ENCODE data around the gene ELFN2.
A peak's percentile ranks its signal among the peaks of the same experiment; 100 is the strongest.

The ELFN2 gene

DNA sequence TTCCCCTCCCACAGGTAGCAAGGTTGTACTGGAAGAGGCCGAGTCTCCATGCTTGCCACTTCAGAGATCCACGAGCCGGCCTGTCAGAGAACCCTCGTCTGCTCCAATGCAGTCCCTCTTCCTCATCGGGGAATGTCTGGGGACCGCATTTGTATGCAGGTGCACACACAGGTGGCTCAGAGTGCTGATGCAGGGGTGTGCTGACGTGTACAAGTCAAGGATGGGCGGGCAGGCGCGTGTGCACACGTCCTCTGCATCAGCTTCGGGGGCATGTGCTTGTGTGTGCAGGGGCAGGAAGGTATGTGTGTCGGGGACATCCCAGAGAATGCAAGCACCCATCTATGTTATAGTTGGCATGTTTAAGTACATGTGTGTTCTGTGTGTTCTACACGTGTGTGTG, 49.4 kb downstream of the ELFN2 start:
- no peaks in the 10 kb centered on the region for H3K36me3 ChIP-seq (ENCODE audit: control insufficient read depth, insufficient read depth, low read length, severe bottlenecking)
- peaks cover 8% of the 10 kb centered on the region for H3K4me1 ChIP-seq (ENCODE audit: control insufficient read depth, insufficient read depth, low read length)
- no peak for DNase-seq (ENCODE audit: low read depth)
- H3K4me3 ChIP-seq (ENCODE audit: low read length): no peak overlapping the region
- peaks cover 74% of the 10 kb centered on the region for H3K27me3 ChIP-seq (replicated peaks; ENCODE audit: control insufficient read depth, insufficient read depth, low read length)
- H3K9me3 ChIP-seq (ENCODE audit: control insufficient read depth, low read length): no peaks in the 10 kb centered on the region
- H3K9ac ChIP-seq (ENCODE audit: low read length): no peak overlapping the region

DNA sequence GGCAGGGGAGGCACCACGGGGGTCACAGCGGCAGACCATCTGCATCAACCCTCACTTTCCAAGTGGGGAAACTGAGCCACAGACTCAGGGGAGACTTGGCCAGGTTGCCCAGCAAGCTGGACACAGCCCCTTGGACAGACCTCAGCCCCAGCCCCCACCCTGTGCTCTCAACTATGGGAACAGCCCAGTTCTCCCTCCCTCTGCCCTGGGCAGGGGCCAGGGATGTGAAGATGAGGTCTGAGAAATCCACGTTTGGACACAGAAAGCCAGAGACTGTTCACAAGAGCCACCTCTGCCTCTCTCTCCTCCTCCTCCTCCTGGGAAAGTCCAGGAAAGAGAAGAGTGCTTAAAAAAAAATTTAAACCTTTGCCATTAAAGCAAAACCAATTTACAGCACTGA, 50.1 kb downstream of the ELFN2 start:
- no peak for DNase-seq (ENCODE audit: low read depth)
- H3K9me3 ChIP-seq (ENCODE audit: control insufficient read depth, low read length): no peaks in the 10 kb centered on the region
- H3K4me3 ChIP-seq (ENCODE audit: low read length): no peak overlapping the region
- H3K36me3 ChIP-seq (ENCODE audit: control insufficient read depth, insufficient read depth, low read length, severe bottlenecking): no peaks in the 10 kb centered on the region
- peaks cover 70% of the 10 kb centered on the region for H3K27me3 ChIP-seq (replicated peaks; ENCODE audit: control insufficient read depth, insufficient read depth, low read length)
- no peak overlapping the region for H3K9ac ChIP-seq (ENCODE audit: low read length)
- H3K4me1 ChIP-seq (ENCODE audit: control insufficient read depth, insufficient read depth, low read length): peaks cover 8% of the 10 kb centered on the region

DNA sequence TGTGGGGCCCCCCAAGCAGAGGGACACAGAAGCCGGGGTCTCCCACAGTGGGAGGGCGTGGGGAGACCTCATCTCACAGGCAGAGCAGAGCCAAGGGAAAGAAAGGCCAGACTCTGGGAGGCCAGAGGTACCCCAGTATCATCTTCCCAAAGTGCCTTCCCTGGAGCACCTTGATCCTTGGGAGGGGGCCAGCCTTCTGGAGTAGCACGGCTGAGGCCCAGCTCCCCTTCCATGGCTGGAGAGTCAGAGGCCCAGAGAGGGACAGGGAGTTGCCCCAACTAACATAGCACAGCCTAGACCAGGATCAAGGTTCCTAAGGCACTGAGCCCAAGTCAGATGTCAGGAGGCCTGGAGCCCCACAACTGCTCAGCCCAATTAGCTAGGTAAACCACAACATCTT, 50.6 kb downstream of the ELFN2 start:
- DNase-seq (ENCODE audit: low read depth): peak; percentile 8
- peaks cover 75% of the 10 kb centered on the region for H3K27me3 ChIP-seq (replicated peaks; ENCODE audit: control insufficient read depth, insufficient read depth, low read length)
- H3K9ac ChIP-seq (ENCODE audit: low read length): no peak overlapping the region
- peaks cover 8% of the 10 kb centered on the region for H3K4me1 ChIP-seq (ENCODE audit: control insufficient read depth, insufficient read depth, low read length)
- H3K9me3 ChIP-seq (ENCODE audit: control insufficient read depth, low read length): no peaks in the 10 kb centered on the region
- H3K4me3 ChIP-seq (ENCODE audit: low read length): no peak overlapping the region
- H3K36me3 ChIP-seq (ENCODE audit: control insufficient read depth, insufficient read depth, low read length, severe bottlenecking): no peaks in the 10 kb centered on the region

DNA sequence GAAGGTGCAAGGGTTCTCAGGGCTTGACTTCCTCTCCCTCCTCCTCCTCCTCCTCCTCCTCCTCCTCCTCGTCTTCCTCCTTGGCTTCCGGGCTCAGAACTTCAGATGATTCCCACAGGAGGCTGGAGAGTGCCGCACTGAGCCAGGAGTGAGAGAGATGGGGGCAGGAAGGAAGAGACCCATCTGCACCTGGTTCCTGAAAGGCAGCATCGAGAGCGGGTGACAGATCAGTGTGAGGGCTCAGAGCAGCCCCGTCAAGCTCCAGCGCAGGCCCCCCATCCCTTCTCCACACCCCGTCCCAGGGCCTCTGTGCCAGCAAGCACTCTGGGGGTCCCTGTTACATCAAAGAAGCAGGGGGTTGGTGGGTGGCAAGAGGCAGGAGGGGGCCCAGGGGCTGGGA, 51.5 kb downstream of the ELFN2 start:
- H3K9me3 ChIP-seq (ENCODE audit: control insufficient read depth, low read length): no peaks in the 10 kb centered on the region
- H3K4me1 ChIP-seq (ENCODE audit: control insufficient read depth, insufficient read depth, low read length): peaks cover 8% of the 10 kb centered on the region
- no peak for DNase-seq (ENCODE audit: low read depth)
- no peaks in the 10 kb centered on the region for H3K36me3 ChIP-seq (ENCODE audit: control insufficient read depth, insufficient read depth, low read length, severe bottlenecking)
- H3K27me3 ChIP-seq (replicated peaks; ENCODE audit: control insufficient read depth, insufficient read depth, low read length): peaks cover 71% of the 10 kb centered on the region
- no peak overlapping the region for H3K4me3 ChIP-seq (ENCODE audit: low read length)
- H3K9ac ChIP-seq (ENCODE audit: low read length): no peak overlapping the region

DNA sequence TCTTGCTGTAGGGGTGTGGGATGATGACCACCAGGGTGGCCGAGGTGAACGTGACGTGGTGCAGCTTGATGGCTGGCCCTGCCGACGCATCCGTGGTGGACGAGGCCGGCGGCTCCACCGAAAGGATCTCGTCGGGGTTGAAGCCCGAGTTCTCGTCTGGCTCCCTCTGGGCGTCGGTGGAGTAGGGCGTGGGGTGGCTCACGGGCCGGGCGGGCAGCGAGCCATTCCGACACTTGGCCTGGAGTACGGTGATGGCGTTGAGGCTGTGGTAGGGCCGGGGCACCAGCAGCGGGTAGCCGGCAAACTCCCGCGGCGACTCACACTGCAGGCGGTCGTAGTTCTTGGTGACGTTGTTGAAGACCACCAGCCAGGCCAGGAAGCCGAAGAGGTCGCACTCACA, 52.7 kb downstream of the ELFN2 start:
- Histone ChIP-seq H3K9ac (ENCODE audit: low read length) (no peak overlapping the region), H3K4me1 (ENCODE audit: control insufficient read depth, insufficient read depth, low read length) (peaks cover 8% of the 10 kb centered on the region), H3K27me3 (replicated peaks; ENCODE audit: control insufficient read depth, insufficient read depth, low read length) (peaks cover 62% of the 10 kb centered on the region), H3K4me3 (ENCODE audit: low read length) (no peak overlapping the region), H3K9me3 (ENCODE audit: control insufficient read depth, low read length) (no peaks in the 10 kb centered on the region), H3K36me3 (ENCODE audit: control insufficient read depth, insufficient read depth, low read length, severe bottlenecking) (no peaks in the 10 kb centered on the region)
- DNase-seq (ENCODE audit: low read depth): no peak

DNA sequence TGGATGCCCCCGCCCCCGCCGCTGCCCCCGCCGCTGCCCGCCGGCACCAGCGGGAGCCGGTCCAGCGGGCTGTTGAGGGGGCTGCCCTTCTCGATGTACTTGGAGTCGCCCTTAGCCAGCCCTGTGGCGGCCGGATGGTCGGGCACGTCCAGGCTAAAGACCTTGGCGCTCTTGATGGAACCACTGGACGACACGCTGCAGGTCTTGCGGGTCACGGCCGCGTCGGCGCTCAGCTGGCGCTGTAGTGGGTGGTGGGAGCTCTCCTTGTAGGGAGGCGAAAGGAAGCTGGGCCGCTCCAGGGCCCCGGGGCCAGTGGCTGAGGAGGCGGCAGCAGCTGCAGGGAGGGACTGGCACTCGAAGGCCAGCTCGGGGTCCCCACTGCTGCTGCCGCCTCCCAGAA, 53.8 kb downstream of the ELFN2 start:
- Histone ChIP-seq H3K36me3 (ENCODE audit: control insufficient read depth, insufficient read depth, low read length, severe bottlenecking) (no peaks in the 10 kb centered on the region), H3K4me1 (ENCODE audit: control insufficient read depth, insufficient read depth, low read length) (peaks cover 8% of the 10 kb centered on the region), H3K4me3 (ENCODE audit: low read length) (no peak overlapping the region), H3K9me3 (ENCODE audit: control insufficient read depth, low read length) (no peaks in the 10 kb centered on the region), H3K9ac (ENCODE audit: low read length) (no peak overlapping the region), H3K27me3 (replicated peaks; ENCODE audit: control insufficient read depth, insufficient read depth, low read length) (peaks cover 57% of the 10 kb centered on the region)
- no peak for DNase-seq (ENCODE audit: low read depth)

DNA sequence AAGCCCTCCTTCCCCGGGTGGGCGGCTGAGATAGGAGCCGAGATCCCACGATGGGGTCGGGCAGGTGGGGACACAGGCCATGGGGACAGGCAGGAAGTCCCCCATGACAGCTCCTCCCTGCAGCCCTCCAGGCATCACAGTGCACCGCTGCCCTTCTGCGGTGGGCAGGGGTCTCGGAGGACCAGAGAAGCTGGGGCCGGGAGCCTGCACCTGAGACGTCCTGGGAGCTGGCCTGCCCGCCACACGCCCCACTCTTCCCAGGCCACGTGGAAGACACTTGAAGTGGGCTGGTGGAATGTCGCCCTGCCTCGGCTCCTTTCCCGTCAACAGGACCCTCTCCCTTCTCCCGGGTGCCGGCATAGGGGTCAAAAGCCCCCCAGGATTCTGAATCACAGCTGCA, 55.4 kb downstream of the ELFN2 start:
- no peaks in the 10 kb centered on the region for H3K9me3 ChIP-seq (ENCODE audit: control insufficient read depth, low read length)
- H3K4me3 ChIP-seq (ENCODE audit: low read length): no peak overlapping the region
- peaks cover 41% of the 10 kb centered on the region for H3K27me3 ChIP-seq (replicated peaks; ENCODE audit: control insufficient read depth, insufficient read depth, low read length)
- DNase-seq (ENCODE audit: low read depth): no peak
- H3K4me1 ChIP-seq (ENCODE audit: control insufficient read depth, insufficient read depth, low read length): peaks cover 8% of the 10 kb centered on the region
- H3K9ac ChIP-seq (ENCODE audit: low read length): no peak overlapping the region
- H3K36me3 ChIP-seq (ENCODE audit: control insufficient read depth, insufficient read depth, low read length, severe bottlenecking): no peaks in the 10 kb centered on the region

DNA sequence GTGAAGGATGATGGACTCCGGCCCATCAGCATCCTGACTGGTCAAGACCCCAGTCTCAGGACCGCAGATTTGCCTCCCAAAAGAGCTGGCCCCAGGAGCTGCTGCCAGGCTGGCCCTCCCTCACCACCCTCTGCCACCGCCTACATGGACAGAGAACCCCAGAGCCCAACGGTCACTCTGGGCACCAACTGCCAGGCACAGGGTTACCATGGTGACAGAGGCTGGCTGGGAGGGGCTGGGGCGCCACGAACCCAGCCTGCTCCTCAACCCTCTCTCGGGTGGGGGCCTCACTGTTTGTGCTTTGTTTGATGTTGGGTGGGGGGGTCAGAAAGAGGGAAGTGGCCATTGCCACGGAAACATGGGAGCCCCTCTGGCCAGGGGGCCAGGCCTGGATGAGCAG, 55.8 kb downstream of the ELFN2 start:
- no peaks in the 10 kb centered on the region for H3K36me3 ChIP-seq (ENCODE audit: control insufficient read depth, insufficient read depth, low read length, severe bottlenecking)
- no peak overlapping the region for H3K4me3 ChIP-seq (ENCODE audit: low read length)
- peaks cover 38% of the 10 kb centered on the region for H3K27me3 ChIP-seq (replicated peaks; ENCODE audit: control insufficient read depth, insufficient read depth, low read length)
- H3K9ac ChIP-seq (ENCODE audit: low read length): no peak overlapping the region
- peaks cover 4% of the 10 kb centered on the region for H3K4me1 ChIP-seq (ENCODE audit: control insufficient read depth, insufficient read depth, low read length)
- no peaks in the 10 kb centered on the region for H3K9me3 ChIP-seq (ENCODE audit: control insufficient read depth, low read length)
- no peak for DNase-seq (ENCODE audit: low read depth)

DNA sequence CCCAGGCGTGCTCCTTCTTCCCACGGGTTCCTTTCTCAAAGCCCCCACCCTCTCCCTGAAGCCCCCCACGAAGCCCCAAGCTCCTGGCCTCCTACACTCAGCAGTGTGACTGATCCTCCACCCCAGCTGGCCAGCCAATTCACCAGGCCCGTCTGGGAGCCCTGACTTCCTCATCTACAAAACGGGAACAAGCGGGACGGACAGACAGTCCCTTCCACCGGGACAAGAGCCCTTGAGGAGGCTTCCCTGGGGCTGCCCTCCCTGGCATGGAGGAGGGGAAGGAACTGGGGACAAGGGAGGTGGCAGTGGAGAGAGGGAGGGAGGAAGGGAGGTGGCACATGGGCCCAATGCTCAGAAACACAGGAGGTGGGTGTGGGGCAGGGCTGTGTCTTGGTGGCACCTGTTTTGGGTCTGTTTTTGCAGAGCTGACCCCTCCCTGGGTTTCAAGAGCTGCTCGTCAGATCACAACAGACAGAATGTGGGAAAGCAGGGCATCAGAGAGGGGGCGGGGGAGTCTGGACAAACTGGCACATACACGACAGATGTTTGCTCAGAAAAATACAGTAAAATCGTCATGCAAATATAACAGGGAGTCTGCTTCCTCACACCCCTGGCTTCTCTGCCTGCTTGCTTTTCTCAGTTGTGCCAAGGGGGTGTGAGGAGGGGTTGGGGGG, 56.8 kb downstream of the ELFN2 start:
- no peaks in the 10 kb centered on the region for H3K36me3 ChIP-seq (ENCODE audit: control insufficient read depth, insufficient read depth, low read length, severe bottlenecking)
- H3K27me3 ChIP-seq (replicated peaks; ENCODE audit: control insufficient read depth, insufficient read depth, low read length): peaks cover 31% of the 10 kb centered on the region
- H3K9me3 ChIP-seq (ENCODE audit: control insufficient read depth, low read length): no peaks in the 10 kb centered on the region
- no peak for DNase-seq (ENCODE audit: low read depth)
- no peaks in the 10 kb centered on the region for H3K4me1 ChIP-seq (ENCODE audit: control insufficient read depth, insufficient read depth, low read length)
- no peak overlapping the region for H3K9ac ChIP-seq (ENCODE audit: low read length)
- no peak overlapping the region for H3K4me3 ChIP-seq (ENCODE audit: low read length)

DNA sequence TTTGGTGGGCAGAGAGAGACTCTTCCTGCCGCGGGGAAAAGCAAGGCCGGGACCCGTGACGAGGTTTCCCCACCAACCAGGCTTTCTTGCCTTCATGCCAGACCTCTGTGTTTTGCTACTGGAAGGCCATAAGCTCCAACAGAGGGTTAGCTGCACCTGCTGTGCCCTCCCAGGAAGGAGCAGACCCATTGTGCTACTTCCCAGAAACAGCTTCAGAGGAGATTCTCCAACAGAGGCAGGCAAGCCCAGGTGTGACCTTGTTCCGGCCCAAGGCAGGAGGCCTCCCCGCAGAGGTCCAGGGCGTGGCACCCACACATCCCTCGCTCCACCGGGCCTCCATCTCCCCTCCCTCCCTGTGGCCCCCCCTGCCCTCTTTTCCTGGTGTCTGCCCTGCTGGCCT, 57.8 kb downstream of the ELFN2 start:
- H3K9ac ChIP-seq (ENCODE audit: low read length): no peak overlapping the region
- H3K9me3 ChIP-seq (ENCODE audit: control insufficient read depth, low read length): no peaks in the 10 kb centered on the region
- no peak overlapping the region for H3K4me3 ChIP-seq (ENCODE audit: low read length)
- H3K27me3 ChIP-seq (replicated peaks; ENCODE audit: control insufficient read depth, insufficient read depth, low read length): peaks cover 33% of the 10 kb centered on the region
- H3K4me1 ChIP-seq (ENCODE audit: control insufficient read depth, insufficient read depth, low read length): no peaks in the 10 kb centered on the region
- DNase-seq (ENCODE audit: low read depth): no peak
- no peaks in the 10 kb centered on the region for H3K36me3 ChIP-seq (ENCODE audit: control insufficient read depth, insufficient read depth, low read length, severe bottlenecking)

DNA sequence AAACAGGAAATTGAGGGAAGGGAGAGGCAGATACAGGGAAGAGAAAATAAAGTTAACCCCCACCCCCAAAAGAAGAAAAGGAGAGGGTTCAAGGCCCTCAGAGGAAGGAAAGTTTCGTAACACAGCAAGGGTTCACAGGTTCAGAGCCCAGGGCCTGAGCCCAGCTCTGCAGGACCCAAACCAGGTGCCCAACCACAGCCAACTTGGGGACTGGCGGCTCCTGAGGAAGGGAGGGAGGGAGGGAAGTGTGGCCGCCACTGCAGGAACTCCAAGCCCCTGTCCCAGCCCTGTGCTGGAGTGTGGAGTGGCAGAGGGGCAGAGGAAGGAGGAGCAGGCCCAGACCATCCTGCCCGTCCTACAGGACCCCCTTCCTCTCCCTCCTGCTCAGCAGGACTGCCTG, 59.2 kb downstream of the ELFN2 start:
- no peak for DNase-seq (ENCODE audit: low read depth)
- Histone ChIP-seq H3K4me3 (ENCODE audit: low read length) (no peak overlapping the region), H3K36me3 (ENCODE audit: control insufficient read depth, insufficient read depth, low read length, severe bottlenecking) (no peaks in the 10 kb centered on the region), H3K27me3 (replicated peaks; ENCODE audit: control insufficient read depth, insufficient read depth, low read length) (peaks cover 38% of the 10 kb centered on the region), H3K4me1 (ENCODE audit: control insufficient read depth, insufficient read depth, low read length) (no peaks in the 10 kb centered on the region), H3K9me3 (ENCODE audit: control insufficient read depth, low read length) (no peaks in the 10 kb centered on the region), H3K9ac (ENCODE audit: low read length) (no peak overlapping the region)

DNA sequence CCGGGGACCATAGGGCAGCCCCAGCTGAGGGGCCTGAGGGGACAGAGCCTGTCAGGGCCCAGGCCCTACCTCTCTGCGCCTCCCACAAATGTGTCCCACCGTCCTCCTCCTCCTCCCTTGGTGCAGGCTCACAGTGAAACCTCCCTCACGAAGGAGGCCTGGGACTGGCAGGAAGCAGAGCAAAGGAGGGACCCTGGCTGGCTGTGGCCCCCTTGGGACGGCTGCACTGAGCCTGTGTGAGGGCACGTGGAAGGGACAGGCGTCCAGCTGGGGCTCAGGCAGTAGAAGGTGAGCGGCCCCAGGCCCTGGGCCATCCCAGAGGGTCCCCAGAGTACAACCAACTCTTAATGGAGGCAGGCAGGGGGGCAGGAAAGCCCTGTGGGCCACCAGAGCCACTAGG, 60.7 kb downstream of the ELFN2 start:
- no peak for DNase-seq (ENCODE audit: low read depth)
- H3K4me1 ChIP-seq (ENCODE audit: control insufficient read depth, insufficient read depth, low read length): no peaks in the 10 kb centered on the region
- no peak overlapping the region for H3K4me3 ChIP-seq (ENCODE audit: low read length)
- no peak overlapping the region for H3K9ac ChIP-seq (ENCODE audit: low read length)
- H3K9me3 ChIP-seq (ENCODE audit: control insufficient read depth, low read length): no peaks in the 10 kb centered on the region
- no peaks in the 10 kb centered on the region for H3K36me3 ChIP-seq (ENCODE audit: control insufficient read depth, insufficient read depth, low read length, severe bottlenecking)
- H3K27me3 ChIP-seq (replicated peaks; ENCODE audit: control insufficient read depth, insufficient read depth, low read length): peaks cover 46% of the 10 kb centered on the region
